ENCODE measurements around the gene STK39.

Gene STK39

DNA sequence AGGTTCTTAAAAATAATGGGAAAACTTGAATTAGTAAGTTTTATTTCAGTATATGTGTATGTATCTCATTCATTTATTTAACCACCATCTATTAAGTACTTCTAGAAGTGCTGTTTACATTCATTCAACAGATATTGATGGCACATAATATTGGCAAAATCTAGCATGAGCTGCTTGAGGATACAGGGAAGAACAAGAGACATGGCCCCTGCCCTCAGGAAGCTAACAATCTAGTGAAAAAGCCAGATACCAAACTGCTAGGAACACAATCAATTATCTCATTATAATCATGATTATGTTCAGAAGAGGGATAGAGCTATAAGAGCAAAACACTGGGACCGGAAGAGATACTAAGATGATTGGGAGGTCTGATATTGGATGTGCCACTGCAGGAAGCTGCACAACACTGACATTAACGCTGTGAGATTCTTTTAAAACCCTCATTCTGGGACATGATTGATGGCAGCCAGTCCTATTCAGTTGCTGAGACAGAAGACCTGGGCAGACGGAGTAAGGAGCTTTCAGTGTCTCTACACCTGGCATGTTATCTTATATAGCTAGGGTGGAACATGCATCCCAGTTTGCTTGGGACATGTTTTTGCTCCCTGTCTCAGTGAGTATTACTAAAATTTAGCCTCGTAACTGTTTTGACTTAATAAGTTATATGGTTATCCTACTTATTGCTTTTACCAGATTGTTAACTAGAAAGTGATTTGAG lies 314.1 kb downstream of the STK39 start:
- no peak for DNase-seq (ENCODE audit: insufficient read length, low spot score)
- FAIRE-seq, result no peak
- no peak for TF ChIP-seq POLR2A (IDR thresholded peaks at IDR 0.05; ENCODE audit: low read depth, low read length)

DNA sequence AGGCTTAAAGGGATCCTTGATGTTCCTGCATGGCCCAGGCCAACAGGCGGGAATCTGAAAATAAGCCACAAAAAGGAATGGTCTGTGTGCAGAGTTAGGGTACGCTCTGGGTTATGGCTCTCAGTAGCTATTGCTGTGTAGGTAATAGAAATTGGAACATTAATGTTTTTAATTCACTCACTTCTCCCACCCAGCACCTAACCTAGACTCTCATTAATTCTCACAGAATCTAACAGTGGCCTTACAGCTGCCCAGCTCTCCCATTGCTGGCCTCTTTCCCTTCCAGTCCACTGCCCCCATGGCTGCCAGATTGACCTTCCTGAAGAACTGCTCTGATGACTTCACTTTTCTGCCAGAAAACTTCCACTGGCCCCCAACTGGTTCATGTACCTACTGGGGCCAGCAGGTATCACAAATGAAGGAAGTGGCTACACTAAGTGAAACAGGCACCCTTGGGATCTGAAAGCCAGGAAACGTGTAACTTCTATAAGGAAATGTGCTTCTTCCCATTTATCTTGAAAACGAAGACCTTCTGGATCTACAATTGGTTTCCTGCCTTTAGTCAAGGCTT lies 315.2 kb downstream of the STK39 start:
- TF ChIP-seq POLR2A (IDR thresholded peaks at IDR 0.05; ENCODE audit: low read depth, low read length), result no peak
- DNase-seq (ENCODE audit: insufficient read length, low spot score) (no peak), FAIRE-seq (no peak)

DNA sequence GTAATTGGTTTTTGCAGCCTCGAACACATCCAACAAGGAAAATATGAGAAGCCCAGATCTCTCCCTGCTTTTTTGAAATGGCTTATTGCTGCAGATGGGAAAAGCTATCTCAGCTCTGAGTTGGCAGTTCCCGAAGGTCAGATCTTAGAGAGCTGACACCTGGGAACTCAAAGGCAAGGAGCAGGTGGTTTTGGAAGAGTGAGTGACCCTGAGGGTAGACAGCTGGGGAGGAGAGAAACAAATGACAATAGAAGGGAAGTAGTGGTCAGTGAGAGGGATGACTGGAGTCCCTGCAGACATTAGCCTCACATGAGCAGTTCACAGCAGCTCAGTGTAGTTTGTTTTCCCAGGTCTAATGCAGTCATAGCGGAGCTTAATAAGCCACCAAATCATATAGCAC lies 317.9 kb downstream of the STK39 start:
- TF ChIP-seq POLR2A (IDR thresholded peaks at IDR 0.05; ENCODE audit: low read depth, low read length), result no peak
- FAIRE-seq (no peak), DNase-seq (ENCODE audit: insufficient read length, low spot score) (no peak)

DNA sequence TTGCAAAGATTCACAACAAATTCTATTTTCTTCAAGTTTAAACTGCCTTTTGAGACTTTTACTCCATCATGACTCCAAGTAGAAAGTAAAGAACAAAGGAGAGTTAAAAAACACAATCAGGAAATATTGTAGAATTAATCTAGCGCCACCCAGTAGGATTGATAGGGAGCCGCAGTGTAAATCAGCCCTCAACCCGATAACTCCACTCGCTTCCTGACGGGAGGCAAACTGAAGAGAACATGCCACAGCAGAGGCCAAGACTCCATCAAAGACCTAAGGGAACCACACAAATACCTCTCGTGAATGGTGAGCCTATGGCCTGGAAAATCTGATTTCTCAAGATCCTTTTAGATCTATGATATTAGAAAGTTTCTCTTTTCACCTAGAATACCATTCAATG lies 319.0 kb downstream of the STK39 start:
- DNase-seq (ENCODE audit: insufficient read length, low spot score), result no peak
- no peak for FAIRE-seq
- TF ChIP-seq POLR2A (IDR thresholded peaks at IDR 0.05; ENCODE audit: low read depth, low read length), result no peak

DNA sequence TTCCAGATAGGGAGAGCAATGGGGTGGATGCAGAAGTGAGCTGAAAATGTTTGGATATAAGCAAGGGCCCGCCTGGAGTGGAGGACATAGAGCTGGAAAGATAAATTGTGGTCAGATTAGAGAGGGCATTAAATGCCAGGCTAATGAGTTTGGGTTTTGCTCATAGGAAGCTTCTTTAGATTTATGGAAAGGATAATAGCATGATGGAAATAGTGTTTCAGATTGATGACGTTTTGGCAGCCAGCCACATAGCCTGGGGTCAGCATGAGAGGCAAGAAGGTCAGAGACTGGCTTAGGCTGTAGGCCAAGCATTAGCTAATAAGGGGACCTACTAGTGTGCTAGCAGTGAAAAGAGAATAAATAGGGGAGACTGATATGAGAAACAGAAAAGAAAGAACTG lies 321.6 kb downstream of the STK39 start:
- no peak for TF ChIP-seq POLR2A (IDR thresholded peaks at IDR 0.05; ENCODE audit: low read depth, low read length)
- no peak for DNase-seq (ENCODE audit: insufficient read length, low spot score)
- no peak for FAIRE-seq

DNA sequence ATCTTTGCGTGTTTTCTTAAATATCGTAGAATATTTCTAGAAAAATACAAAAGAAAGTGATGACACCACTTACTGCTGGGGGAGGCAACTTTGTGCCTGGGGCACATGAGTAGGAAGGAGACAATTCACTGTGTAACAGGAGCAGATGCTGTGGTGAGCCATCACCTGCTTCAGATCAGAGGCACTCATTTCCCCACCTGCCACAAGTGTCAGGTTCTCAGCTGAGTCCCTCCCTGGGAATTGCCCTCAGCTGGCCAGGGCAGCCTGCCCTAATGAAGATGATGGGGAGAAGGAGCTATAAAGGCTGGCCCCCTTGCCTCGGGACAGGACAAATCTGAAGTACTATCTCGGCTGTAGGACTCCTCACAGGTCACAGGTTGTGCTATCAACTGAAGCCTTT lies 322.8 kb downstream of the STK39 start:
- no peak for TF ChIP-seq POLR2A (IDR thresholded peaks at IDR 0.05; ENCODE audit: low read depth, low read length)
- no peak for DNase-seq (ENCODE audit: insufficient read length, low spot score)
- FAIRE-seq, result no peak

DNA sequence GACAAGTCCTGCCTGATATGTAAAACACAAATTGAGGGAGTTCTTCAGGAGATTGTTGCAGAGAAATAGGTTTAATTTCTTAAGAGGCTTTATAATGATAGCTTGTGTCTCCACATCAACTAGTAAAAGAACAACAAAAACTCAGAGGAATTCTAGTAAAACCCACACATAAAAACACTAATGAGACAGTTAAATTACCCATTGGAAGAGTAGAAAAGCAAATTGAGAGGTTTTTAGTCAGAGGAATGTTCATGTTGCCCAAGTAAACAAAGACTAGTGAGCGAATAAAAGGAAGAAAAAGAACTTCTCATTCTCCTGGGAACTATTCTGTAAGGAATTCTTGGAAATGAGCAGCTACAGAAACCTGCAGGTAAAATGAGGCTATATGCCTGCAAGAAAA lies 330.6 kb downstream of the STK39 start:
- no peak for DNase-seq (ENCODE audit: insufficient read length, low spot score)
- no peak for TF ChIP-seq POLR2A (IDR thresholded peaks at IDR 0.05; ENCODE audit: low read depth, low read length)
- no peak for FAIRE-seq

DNA sequence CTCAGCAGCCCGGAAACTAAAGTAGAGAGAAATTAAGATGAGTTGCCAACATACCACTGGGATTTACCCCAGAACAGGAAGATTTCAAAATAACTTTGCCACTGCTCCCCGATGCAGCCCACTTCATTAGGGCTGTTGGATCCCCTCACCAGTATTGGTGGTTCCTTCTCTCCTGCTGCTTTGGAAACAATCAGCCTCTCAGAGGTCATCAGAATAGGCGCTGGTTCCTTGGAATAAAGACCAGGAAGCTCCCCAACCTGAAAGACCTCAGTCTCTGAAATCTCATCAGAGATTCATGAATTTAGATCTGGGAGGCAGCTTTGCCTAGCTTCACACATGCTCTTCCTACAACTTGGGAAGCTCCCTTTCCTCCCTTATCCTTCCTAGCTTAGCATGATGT lies 332.4 kb downstream of the STK39 start:
- no peak for DNase-seq (ENCODE audit: insufficient read length, low spot score)
- no peak for TF ChIP-seq POLR2A (IDR thresholded peaks at IDR 0.05; ENCODE audit: low read depth, low read length)
- no peak for FAIRE-seq

DNA sequence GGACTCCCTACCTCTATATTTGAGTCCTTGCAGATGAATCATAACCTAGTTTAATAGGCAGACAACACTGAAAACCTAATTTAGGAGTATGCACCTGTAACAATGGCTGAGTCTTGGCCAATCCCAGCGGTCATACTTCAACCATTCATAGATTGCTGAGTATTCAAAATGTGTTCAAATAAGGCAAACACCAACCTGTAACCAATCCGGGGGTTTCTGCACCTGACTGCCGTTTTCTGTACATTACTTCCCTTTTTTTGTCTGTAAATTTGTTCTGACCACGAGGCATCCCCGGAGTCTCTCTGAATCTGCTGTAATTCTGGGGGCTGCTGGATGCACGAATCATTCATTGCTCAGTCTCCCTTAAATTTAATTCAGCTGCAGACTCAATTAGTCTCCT lies 338.6 kb downstream of the STK39 start:
- TF ChIP-seq POLR2A (IDR thresholded peaks at IDR 0.05; ENCODE audit: low read depth, low read length), result no peak
- DNase-seq (ENCODE audit: insufficient read length, low spot score), result no peak
- FAIRE-seq, result no peak

DNA sequence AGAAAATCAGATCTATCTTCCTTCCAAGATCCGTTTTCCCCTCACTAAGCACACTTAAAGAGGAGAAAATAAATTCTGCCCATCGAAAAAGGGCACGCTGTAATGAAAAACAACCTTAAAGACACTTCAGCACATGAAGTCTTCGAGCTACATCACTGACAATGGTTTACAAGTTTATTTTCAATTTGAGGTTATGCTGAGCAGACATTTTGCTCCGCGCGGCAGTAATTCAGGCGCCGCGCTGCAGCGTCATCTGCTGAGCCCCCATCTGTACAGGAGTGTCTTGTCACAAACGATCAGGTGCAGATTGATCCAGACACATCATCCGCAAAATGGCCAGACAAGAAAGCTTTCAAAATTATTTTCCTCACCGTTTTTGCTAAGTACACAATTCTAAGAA lies 341.7 kb downstream of the STK39 start:
- TF ChIP-seq POLR2A (IDR thresholded peaks at IDR 0.05; ENCODE audit: low read depth, low read length), result no peak
- no peak for FAIRE-seq
- no peak for DNase-seq (ENCODE audit: insufficient read length, low spot score)
